D341Med (cell line): ENCODE data around the gene MYO9A.
"Not testable (repeated sequence)": the region's sequence is repeated elsewhere in the genome, so short reads cannot be mapped to it uniquely, and the experiment has no call there.

Experiments used
- DNase-seq: peaks from one replicate; pipeline ENCODE4 v3.0.0; 2012; ENCODE audit warnings: low spot score

MYO9A gene

GRCh38 chr15:71874245-71874644 is 243.7 kb downstream of the MYO9A start:
- DNase-seq = no peak

DNA sequence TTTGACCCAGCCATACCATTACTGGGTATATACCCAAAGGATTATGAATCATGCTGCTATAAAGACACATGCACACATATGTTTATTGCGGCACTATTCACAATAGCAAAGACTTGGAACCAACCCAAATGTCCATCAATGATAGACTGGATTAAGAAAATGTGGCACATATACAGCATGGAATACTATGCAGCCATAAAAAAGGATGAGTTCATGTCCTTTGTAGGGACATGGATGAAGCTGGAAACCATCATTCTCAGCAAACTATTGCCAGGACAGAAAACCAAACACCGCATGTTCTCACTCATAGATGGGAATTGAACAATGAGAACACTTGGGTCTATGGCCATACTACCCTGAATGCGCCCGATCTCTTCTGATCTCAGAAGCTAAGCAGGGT is 259.7 kb downstream of the MYO9A start:
- not testable (repeated sequence) for DNase-seq

DNA sequence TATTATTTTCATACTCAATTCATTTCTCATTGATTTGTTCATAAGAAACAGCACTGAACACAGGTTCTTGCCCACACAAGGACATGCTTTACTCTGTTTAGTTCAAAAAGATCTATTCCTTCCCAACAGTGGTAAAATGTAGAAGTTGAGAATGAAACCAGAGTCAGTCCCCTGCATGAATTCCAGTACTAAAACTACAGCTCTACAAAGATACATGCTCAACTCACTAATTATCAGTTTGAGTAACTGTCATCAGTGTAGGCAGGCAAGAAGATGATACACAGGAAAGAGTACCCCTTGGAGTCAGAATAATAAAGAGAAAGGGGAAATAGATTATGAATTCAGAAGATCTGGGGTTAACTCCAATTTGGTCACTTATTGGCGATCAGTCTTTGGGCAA is 264.4 kb downstream of the MYO9A start:
- DNase-seq = no peak

DNA sequence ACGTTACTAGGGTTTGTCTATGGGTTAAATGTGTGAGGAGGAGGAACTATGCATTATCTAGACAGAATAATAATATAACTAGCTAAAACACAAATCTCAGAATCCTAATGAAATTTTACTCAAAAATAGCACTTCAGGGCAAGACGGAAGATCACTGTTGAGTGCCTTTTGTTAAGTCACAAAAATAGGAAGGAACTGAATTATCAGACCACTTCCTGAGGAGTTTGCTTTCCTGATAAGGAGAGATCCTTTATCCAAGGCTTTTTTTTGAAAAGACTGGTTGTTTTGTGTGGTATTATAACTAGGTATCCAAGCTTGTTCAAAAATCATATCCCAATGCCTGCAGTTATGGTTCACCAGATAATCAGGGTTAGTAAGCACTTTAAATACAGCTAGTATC is 273.0 kb downstream of the MYO9A start:
- no peak for DNase-seq

- DNase-seq = no peak
These were observed 276.4 kb downstream of the MYO9A start for GRCh38 chr15:71841563-71841962.

GRCh38 chr15:71830981-71831380 is 287.0 kb downstream of the MYO9A start:
- no peak for DNase-seq

GRCh38 chr15:71826196-71826595 is 291.8 kb downstream of the MYO9A start:
- no peak for DNase-seq

- no peak for DNase-seq
These were observed 292.8 kb downstream of the MYO9A start for GRCh38 chr15:71825021-71825730.

- no peak for DNase-seq
These were observed 294.1 kb downstream of the MYO9A start for GRCh38 chr15:71823801-71824200.

GRCh38 chr15:71822890-71823630 is 294.9 kb downstream of the MYO9A start:
- DNase-seq = no peak

DNA sequence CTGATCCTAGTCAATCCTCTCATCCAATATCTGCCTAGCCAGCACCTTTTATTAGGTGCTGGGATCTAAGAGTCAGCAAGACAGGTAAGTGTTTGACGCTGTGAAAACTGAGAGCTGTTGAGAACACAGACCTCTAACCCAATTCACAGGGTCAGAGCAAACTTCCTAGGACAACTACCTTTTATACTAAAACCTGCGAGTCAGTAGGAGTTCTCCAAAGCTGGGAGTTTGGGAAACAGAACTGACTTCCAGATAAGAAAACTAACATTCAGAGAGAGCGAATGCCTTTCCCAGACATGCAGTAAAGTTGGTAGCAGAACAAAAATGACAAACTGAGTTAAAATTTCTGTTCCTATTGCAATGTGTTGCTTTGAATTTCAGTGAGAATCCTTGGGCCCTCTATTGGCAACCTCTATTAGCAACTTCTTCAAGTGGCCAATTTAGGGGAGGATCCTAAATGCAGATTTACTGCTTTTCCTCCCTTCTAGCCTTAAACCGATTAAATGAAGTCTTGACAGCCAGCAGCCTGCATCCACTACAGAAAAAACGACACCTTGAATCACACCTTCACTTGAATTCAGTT is 296.3 kb downstream of the MYO9A start:
- no peak for DNase-seq

GRCh38 chr15:71820127-71820526 is 297.8 kb downstream of the MYO9A start:
- no peak for DNase-seq

GRCh38 chr15:71817351-71817750 is 300.6 kb downstream of the MYO9A start:
- DNase-seq = no peak

DNA sequence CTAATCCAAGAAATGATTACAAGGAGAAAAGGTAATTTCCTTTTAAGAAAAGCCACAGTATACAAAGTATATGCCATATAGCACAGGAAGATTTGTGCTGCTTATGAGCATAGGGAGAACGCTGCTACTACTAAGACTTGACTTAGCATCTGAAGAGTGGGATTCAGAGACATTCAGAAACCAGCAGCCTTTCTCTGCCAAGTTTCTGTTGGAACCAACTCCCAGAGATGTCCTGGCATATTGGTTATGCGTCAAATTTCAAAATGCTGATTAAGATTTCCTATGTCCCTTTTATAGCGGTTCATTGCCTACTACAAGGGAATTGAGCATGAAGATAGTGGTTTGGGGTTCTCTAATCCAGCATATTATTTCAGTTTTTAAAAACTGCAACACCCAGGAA is 302.6 kb downstream of the MYO9A start:
- no peak for DNase-seq

DNA sequence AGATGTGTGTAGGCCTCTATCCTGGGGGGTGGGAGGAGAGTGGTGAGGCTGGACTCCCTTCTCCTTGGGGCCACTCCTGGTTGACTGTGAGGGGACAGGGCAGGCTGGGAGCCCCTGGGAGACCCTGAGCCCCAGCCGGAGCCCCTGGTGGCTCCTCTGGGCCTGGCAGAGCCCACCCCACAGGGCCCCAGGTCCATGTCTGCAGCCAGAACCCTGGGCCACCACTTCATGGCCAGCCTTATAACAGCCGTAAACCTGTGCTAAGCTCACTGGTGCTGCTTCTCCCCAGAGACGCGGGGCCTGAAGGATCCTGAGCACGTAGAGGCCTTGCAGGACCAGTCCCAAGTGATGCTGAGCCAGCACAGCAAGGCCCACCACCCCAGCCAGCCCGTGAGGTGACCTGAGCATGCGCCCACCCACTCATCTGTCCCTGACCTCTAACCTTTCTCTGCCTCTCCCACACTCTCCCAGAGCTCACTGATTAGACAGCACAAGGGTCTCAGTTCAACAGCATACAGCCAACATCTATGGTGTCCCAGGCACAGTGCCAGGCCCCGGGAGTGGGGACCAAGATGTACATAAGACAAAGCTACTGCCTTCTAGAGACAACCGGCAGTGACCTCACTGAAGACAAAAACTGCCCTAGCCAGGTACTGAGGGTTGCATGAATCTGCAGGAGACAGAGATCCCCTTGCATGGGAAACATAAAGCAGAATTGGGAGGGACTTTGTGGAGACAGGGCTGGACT is 304.1 kb downstream of the MYO9A start:
- no peak for DNase-seq

GRCh38 chr15:71812966-71813722 is 304.8 kb downstream of the MYO9A start:
- no peak for DNase-seq

GRCh38 chr15:71811752-71812735 is 305.9 kb downstream of the MYO9A start:
- DNase-seq = no peak

DNA sequence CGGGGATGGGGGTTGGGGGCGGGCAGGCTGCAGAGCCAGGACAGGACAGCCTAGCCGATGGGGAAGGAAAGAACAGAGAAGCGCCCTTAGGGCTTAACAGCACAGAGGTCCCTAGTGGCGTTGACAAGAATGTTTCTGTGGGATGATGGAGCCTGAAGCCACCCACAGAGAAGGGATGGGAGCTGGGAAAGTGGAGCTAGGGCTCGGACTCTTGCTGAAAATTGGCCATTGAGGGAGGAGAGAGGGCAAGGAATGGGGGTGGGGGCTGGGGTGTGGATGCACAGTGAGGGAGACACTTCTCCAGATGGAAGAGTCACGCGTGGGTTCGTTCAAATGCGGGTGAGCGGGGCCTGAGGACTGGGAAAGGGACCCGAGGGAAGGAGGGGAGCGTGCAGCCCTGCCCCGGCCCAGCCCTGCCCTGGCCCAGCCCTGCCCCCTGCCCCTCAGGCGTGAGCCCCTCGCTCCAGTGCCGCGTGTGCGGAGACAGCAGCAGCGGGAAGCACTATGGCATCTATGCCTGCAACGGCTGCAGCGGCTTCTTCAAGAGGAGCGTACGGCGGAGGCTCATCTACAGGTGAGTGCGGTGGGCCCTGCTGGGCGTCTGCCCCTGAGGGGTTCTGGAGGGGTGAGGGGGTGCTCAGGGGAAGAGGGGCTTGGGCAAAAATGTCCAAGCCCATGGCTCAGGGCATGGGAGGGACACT is 306.8 kb downstream of the MYO9A start:
- DNase-seq = no peak

DNA sequence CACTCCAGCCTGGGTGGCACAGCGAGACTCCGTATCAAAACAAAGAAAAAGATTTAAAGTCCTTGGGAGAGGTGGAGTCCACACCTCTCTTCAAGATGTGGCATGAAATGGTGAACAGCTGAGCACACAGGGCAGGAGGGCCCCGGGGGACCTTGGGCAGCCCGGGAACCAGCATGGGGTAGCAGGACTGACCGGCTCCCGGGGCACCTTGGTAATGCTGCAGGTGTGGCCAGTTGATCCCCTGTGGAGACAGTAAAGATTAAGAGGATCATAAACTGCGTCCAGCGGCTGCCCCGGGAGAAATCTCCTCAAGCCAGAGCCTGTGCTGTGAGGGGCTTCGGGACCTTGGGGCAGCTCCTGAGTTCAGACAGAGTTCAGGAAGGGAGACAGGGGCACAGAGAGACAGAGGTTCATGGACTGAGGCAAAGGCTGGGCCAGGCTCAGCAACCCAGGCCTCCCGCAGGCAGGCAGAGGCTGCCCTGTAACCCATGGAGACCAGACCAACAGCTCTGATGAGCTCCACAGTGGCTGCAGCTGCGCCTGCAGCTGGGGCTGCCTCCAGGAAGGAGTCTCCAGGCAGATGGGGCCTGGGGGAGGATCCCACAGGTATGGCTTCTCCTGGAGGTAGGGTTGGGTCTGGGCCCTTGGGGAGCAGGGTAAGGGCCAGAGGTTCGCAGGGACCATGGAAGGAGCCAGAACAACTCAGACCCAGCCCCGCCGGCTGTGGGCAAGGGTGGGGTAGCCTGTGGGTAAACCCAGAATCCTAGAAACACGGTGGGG is 307.5 kb downstream of the MYO9A start, which contains the start of gene NR2E3:
NR2E3 (plus strand) TSS at position 299 of the 780 bp plus-strand sequence; CDS start at position 489, 190 bp downstream.
- DNase-seq = no peak
